GM18505 (cell line): Measurements from ENCODE around the gene LIN28B.
"Not testable (repeated sequence)": the region's sequence is repeated elsewhere in the genome, so short reads cannot be mapped to it uniquely, and the experiment has no call there.

ENCODE experiments used
- ATAC-seq: cut with Tn5 transposase; IDR thresholded peaks from one replicate; pipeline ENCODE4 v1.9.1; 2021; ENCODE audit not compliant: unreplicated experiment
- POLR2A ChIP-seq: IDR thresholded peaks from 4 replicates; pipeline ENCODE4 v1.6.1; 2011; ENCODE audit warnings: borderline replicate concordance; ENCODE audit not compliant: insufficient read depth, insufficient read length; ENCODE audit errors: extremely low read depth

The LIN28B gene

DNA sequence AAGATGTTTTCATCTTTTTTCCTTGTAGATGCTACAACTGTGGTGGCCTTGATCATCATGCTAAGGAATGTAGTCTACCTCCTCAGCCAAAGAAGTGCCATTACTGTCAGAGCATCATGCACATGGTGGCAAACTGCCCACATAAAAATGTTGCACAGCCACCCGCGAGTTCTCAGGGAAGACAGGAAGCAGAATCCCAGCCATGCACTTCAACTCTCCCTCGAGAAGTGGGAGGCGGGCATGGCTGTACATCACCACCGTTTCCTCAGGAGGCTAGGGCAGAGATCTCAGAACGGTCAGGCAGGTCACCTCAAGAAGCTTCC lies 121.4 kb downstream of the LIN28B start:
- no peak for TF ChIP-seq POLR2A
- no peak for ATAC-seq

DNA sequence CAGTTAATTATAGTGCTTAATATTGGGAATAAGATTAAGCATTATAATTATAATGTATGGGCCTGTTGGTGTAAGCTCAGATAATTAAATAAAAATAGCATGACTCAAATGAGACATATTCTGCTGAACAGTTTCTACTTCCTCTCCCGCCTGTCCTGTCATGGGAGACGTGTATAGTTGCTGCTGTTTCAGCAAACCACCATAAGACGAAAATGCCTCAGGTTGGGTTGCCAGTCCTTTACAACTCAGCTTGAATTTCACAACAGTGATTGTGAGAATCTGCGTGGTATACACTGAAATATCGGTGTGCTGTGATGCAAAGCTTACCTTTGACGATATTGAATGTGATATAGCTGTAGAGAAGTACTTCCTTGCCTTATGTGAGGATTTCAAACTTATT lies 123.4 kb downstream of the LIN28B start:
- TF ChIP-seq POLR2A: no peak
- no peak for ATAC-seq

DNA sequence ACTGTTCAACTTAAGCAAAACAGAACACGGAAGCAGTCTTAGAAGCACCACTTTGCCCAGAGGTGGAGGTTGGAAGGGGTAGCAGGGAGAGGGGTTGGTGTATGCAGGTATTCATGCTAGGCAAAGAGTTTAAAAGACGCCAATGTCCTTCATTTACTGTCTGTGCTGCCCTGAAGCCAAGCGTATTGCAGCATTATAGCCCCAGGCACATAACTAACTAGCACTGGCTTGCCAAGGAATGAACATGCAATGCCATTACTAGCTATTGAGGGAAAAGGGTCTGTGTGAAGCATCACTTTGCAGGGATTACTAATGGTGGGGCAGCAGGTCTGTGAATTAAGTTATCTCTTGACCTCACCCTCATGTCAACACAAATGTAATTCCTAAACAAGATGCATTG lies 124.8 kb downstream of the LIN28B start:
- not testable (repeated sequence) for ATAC-seq

DNA sequence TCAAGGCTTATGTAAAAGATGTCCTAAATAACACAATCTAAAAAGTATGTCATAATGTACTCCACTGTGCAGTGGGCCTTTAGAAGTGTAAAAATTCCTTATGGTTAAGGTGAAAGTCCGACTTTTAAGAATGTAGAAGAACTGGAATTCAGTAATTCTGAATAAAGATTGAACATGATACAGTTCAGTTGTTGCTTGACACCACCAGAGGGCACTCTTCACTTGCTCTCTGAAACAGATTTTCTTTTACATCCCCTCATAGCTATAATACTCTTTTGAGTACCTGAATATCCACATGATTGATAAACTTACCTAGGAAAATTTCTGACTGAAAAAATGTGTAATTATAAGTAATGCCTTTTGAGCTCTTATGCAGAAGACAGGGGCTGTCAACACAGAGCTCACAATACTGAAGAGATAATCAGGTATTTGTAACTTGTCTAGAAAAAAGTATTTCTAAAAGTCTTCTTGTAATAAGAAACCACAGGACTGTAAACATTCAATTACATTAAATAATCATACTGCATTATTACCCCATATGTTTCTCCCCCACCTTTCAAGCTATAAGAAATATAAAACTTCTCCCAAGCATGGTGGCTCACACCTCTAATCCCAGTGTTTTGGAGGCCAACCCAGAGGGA lies 130.8 kb downstream of the LIN28B start:
- ATAC-seq: no peak
- TF ChIP-seq POLR2A: no peak

DNA sequence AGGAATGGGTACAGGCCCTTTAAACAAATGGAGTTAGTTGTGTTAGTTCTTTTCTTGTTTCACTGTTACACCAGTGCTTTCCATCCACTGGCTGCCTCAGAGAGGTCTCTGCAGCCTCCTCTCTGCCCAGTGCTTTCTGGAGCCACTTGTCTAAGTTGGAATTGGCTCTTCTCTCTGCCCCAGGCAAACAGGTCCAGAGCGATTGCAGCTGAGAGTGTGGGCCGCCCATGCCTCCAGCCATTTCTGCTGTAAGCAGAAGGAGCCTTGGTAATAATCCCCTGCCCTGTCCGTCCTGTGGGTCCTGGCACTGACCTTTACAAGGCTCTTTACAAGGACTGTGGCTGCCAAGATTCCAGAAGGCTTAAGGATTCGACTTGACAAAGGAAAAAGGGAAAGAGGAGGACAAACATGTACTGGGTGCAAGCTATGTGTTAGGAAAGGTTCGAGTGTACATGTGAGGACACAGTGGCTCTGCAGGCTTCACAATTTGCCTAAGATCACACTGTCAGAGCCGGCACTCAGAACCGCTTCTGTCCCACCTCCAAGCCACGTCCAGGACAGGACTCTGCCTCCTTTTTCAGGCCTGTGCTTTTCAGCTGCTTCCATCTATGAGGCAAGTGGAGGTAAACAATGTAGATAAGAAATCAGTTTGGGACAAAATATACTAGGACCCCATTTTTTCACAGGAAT lies 134.4 kb downstream of the LIN28B start:
- TF ChIP-seq POLR2A: no peak
- ATAC-seq: no peak

DNA sequence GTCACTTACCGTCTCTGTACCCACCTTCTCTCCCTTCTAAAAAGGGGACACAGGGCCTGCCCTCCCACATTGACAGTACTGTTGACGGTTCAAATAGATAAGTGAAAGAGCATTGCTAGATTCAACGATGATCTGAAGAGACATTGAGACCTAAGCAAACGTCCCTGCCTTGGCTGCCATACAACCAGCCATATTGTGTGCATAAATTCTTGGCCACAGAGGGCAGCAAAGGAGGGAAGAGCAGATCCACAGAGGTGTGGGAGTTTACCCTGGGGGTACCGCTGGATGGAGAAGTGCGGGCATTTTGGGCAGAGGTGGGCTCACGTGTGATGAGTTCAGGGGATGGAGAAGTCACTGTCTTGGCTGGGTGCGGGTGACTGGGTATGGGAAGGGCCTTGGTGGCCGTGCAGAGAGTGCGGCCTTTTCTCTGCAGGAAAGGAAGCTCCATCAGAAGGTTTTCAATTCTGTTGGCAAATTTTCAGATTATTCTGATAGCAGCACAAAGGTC lies 137.3 kb downstream of the LIN28B start:
- TF ChIP-seq POLR2A: no peak
- no peak for ATAC-seq

DNA sequence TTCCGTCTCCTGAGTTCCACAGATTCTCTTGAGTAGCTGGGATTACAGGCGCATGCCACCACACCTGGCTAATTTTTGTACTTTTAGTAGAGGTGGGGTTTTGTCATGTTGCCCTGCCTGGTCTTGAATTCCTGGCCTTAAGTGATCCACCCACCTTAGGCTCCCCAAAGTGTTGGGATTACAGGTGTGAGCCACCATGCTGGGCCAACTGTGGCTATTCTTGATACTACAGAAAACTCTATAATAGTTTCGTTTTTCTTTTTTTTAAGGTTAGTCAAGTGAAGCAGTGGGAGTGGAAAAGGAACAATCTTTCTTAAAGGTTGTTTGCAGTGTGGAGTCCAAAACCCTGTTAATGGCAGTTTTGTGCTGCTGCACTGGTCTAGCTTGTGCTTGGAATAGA lies 138.2 kb downstream of the LIN28B start:
- no peak for ATAC-seq

DNA sequence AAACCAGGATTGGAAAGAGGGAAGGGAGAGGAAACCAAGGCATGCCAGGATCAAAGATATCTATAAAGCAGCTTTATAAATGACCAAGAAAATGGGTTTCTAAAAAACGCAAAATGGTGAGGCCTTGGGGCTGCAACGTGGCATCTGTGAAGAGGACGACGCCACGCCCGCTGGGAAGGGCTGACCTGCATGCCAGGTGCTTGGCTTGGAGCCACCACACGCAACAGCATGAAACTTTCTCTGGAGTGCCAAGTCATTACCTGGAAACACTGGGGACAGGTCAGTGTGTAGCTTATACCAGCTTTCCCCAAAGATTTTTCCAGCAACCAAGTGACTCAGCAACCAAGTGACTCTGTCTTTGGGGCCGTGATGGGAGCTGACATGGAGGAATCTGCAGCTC lies 140.4 kb downstream of the LIN28B start:
- no peak for ATAC-seq
- TF ChIP-seq POLR2A: no peak

More for the DNA sequence above, 138.2 kb downstream of the LIN28B start:
- no peak for TF ChIP-seq POLR2A

DNA sequence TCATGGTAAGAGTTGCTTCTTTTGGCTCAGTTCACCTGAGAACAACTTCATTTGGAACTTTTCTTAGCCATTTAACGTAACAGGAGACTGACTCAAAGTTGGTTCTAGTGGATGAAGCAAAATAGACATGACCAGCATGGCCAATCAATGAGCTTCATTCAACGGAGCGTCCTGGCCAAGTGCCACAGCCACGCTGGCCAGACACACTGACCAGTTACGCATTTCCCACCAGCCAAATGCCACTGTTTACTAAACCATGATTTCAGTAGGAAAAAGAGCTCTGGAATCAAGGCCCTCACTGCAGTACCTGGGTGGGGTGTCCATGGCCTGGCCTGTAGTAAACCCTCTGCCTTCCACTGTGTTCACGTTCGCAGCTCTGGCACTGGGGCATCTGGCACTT lies 142.5 kb downstream of the LIN28B start:
- TF ChIP-seq POLR2A: no peak
- ATAC-seq: no peak

DNA sequence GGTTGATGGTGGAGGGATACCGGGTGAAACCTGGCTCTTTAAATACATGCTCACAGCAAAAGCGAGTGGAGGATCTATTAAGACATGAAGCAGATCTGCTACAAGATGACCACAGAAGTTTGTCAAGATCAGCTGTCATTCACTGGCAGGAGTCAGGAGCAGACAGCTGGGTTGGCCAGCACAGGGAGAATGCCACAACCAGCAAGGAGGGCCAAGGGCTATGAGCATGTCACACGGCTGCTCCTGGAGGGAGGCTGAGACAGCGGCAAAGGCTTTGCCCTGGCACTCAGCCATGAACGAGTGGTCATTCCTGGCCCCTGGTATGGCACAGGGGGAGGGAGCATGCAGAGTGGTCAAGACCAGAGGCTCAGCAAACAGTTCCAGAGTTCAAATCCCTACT lies 145.3 kb downstream of the LIN28B start:
- TF ChIP-seq POLR2A: no peak
- ATAC-seq: no peak

DNA sequence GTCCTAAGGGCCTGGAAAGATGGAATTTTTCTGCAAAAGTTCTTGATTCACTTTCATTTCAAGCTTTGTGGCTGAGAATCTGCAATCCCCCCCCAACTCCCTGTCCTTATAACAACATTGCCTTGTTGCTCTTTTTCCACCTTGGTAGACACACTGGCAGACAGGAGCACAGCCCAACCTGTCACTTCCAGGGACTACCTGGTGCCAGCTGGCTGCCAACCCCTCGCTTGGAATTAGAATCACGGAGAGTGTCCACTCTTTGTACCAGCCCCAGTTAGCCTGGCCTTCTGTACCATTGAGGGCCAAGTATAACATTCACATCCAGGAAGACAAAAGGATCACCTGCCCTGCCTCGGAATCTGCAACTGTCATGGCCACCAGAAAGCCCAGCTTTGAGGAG lies 148.2 kb downstream of the LIN28B start:
- no peak for TF ChIP-seq POLR2A
- ATAC-seq: no peak

DNA sequence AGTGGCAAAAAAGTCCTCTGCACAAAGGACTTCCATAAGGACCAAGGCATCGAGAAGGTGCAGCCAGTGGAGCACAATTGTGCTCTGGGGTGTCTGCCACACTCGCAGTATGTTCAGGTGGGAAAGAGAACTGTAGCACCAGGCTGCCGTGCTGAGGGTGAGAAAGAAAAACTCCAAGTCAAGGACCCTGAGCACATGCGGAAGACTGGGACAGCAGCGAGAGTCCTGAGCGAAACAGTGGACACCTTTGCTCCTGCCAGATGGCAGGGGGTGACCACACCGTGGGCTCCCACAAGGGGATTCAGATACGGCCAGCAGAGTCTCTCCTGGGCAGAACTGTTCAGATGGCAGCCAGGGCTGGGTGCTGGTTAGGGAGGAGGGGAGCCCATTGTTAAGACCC lies 149.4 kb downstream of the LIN28B start:
- TF ChIP-seq POLR2A: no peak
- ATAC-seq: no peak

DNA sequence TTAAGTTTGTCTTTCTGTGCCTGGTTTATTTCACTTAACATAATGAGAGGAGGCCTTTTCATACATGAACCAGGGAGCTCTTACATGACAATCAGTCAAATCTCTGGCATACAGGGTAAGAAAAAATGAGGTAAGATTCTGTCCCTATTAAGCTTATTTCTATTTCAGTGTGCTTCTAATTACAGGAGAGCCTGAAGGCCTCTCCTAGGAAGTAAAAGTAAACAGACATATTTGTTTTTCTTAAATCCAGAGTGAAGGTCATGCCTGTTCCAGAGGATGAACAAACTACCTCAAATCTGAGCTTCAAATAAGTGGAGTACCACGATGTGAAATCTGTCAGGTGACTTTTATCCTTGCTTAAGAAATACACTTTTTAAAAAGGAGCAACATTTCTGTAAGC lies 150.3 kb downstream of the LIN28B start:
- no peak for ATAC-seq
- TF ChIP-seq POLR2A: no peak

DNA sequence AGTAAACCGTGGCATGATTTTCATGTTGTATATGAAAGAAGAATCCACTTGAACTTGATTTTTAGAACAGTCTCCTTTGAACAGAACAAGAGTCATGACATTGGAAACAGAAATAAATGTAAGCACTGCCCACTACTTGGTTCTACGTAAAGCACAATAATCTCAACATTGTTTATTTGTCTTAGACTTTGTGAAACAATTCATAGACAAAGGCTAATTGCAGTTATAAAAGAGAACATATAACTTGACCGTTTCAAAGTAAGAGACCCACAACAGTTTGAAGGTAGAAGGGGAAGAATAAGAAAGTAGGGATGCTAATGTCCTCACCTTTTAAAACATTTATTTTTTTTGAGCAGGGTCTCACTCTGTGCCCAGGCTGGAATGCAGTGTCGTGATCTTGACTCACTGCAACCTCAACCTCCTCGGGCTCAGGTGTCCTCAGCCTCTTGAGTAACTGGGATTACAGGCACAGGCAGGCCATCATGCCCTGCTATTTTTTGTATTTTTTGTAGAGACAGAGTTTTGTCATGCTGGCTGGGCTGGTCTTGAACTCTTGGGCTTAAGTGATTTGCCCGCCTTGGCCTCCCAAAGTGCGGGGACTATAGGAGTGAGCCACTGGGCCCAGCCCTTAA lies 151.8 kb downstream of the LIN28B start:
- TF ChIP-seq POLR2A: no peak
- ATAC-seq: no peak
